ENCODE measurements around the gene AK2. TPM values are rescaled to one million over a fixed set of nuclear protein-coding genes. Genes with fewer than 3 reads are reported as not detected.

The AK2 gene
- polyA plus RNA-seq, 1 donor = 192 TPM

DNA sequence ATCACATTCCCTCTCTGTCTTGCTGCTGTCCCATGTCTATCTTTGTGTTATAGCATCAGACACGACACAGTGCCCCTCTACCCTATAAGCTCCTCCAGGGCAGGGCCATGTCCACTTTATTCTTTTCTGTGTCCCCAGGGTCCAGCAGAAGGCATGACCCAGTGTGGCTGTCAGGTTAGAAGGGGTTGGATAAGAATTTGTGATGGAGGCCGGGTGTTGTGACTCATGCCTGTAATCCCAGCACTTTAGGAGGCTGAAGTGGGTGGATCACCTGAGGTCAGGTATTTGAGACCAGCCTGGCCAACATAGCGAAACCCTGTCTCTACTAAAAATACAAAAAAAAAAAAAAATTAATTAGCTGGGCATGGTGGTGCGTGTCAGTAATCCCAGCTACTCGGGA lies 45.8 kb downstream of the AK2 start:
- no CpG with 5 or more reads among the region's 5 CpGs for WGBS (ENCODE audit: insufficient coverage, low lambda C conversion rate)
- peaks cover 16% of the 10 kb centered on the region for H3K4me1 ChIP-seq (ENCODE audit: control insufficient read depth, insufficient read depth, low read length)
- H3K27me3 ChIP-seq (ENCODE audit: control insufficient read depth, insufficient read depth, low read length) = no peaks in the 10 kb centered on the region
- no peak for DNase-seq
- no peak overlapping the region for H3K27ac ChIP-seq (ENCODE audit: low read length)
- no peaks in the 10 kb centered on the region for H3K36me3 ChIP-seq (ENCODE audit: control insufficient read depth, insufficient read depth, low read length)
- no peaks in the 10 kb centered on the region for H3K9me3 ChIP-seq (ENCODE audit: control insufficient read depth, low read depth, low read length)
- no peak overlapping the region for H3K4me3 ChIP-seq (ENCODE audit: low read length)

DNA sequence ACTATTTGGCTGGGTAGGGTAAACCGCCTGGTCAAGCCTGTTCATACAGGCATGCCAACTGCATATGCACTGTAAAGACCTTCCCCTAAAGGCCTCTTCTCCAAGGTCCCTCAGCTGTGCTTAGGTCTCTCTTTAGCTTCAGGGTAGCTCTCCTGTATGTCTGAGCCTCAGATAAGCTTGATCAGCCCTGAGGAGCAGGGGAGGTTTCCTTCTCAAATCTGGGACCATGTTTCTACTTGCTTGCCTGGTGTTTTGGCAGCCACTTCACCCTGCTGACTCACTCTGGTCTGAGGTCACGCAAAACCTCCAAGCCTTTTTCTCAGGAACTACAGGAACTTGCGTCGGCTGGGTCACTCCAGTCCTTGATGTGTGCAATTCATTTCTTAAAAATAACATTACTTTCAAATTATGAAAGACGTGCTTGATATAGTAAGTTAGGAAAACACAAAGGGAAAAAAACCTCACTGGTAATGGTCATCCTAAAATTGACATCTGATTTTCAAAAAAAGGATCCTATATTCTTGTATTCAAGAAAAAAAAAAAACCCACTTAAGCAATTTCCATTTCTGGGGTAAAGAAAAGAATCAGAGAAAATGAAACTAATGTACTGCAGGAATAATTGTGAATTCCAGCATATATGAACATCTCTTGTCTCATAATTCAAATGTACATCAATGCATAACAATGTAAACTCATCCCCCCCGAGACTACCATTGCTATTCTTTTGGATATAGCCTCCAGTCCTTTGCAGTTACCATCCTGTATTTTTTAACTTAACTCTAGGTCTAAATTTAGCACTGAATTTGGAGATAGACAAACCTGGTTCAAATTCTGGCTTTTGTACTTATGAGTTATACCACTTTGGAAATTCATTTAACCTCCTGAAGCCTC lies 47.3 kb downstream of the AK2 start:
- H3K27me3 ChIP-seq (ENCODE audit: control insufficient read depth, insufficient read depth, low read length) = no peaks in the 10 kb centered on the region
- peaks cover 16% of the 10 kb centered on the region for H3K4me1 ChIP-seq (ENCODE audit: control insufficient read depth, insufficient read depth, low read length)
- H3K27ac ChIP-seq (ENCODE audit: low read length) = no peak overlapping the region
- H3K4me3 ChIP-seq (ENCODE audit: low read length) = no peak overlapping the region
- H3K36me3 ChIP-seq (ENCODE audit: control insufficient read depth, insufficient read depth, low read length) = no peaks in the 10 kb centered on the region
- WGBS (ENCODE audit: insufficient coverage, low lambda C conversion rate) = no CpG with 5 or more reads among the region's 6 CpGs
- DNase-seq = no peak
- H3K9me3 ChIP-seq (ENCODE audit: control insufficient read depth, low read depth, low read length) = no peaks in the 10 kb centered on the region

DNA sequence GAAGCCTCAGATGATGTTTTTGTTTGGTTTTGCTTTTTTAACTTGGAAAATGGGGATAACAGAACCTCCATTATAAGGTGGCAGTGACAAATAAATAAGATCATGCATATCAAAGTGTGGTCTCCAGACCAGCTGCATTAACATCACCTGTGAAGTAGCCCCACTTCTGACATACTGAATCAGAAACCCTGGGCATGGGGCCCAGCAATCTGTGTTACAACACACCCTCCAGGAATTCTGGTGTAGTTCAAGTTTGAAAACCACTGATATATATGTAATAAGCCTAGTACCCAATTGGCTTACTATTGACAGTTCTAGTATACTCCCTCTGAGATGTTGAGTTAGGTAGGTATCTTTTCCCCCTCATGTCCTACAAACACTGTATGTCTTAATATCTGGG lies 48.0 kb downstream of the AK2 start:
- Histone ChIP-seq H3K36me3 (ENCODE audit: control insufficient read depth, insufficient read depth, low read length) (no peaks in the 10 kb centered on the region), H3K4me1 (ENCODE audit: control insufficient read depth, insufficient read depth, low read length) (peaks cover 16% of the 10 kb centered on the region), H3K27me3 (ENCODE audit: control insufficient read depth, insufficient read depth, low read length) (no peaks in the 10 kb centered on the region), H3K27ac (ENCODE audit: low read length) (no peak overlapping the region), H3K9me3 (ENCODE audit: control insufficient read depth, low read depth, low read length) (no peaks in the 10 kb centered on the region), H3K4me3 (ENCODE audit: low read length) (no peak overlapping the region)
- DNase-seq = no peak

- no peak overlapping the region for H3K27ac ChIP-seq (ENCODE audit: low read length)
- H3K9me3 ChIP-seq (ENCODE audit: control insufficient read depth, low read depth, low read length) = no peaks in the 10 kb centered on the region
- peaks cover 12% of the 10 kb centered on the region for H3K4me1 ChIP-seq (ENCODE audit: control insufficient read depth, insufficient read depth, low read length)
- WGBS (ENCODE audit: insufficient coverage, low lambda C conversion rate) = no CpG with 5 or more reads among the region's 1 CpG
- DNase-seq = no peak
- no peaks in the 10 kb centered on the region for H3K27me3 ChIP-seq (ENCODE audit: control insufficient read depth, insufficient read depth, low read length)
- no peaks in the 10 kb centered on the region for H3K36me3 ChIP-seq (ENCODE audit: control insufficient read depth, insufficient read depth, low read length)
- no peak overlapping the region for H3K4me3 ChIP-seq (ENCODE audit: low read length)
Measured at GRCh38 chr1:32985226-32985625, 51.5 kb downstream of the AK2 start.

DNA sequence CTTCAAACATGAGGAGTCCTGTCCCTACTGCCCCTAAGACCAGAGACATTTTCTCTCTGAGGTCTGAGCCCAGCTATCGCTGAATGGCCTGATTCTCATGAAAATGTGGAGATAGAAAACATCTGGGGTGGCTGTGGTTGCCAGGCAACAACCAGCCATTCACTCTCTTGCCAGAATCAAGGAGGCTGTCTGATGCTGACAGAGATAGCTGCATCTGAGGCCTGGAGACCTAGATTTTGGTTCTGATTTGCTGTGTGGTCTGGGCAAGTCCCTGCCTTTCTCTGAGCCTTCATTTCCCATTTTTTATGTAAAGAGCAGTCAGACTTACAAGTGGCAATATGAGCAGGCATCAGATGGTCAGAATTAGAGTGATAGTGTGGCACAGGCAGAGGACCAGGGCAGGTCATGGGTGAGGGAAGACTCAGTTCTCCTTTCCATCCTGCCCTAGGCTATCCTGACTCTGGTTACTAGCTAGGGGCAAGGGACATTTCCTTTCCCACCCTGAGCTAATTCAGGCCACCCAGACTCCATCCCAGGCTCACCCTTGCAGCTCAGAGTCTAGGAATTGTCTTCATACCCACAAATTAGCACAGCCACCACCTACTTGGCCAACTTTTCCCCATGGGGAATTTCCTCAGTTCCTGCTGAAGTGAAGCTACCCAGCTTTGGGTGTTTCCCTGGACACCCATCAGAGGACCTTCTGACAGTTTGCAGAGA lies 52.1 kb downstream of the AK2 start:
- Histone ChIP-seq H3K4me1 (ENCODE audit: control insufficient read depth, insufficient read depth, low read length) (peaks cover 12% of the 10 kb centered on the region), H3K4me3 (ENCODE audit: low read length) (no peak overlapping the region), H3K27ac (ENCODE audit: low read length) (no peak overlapping the region)

GRCh38 chr1:32984090-32984454 lies 52.6 kb downstream of the AK2 start:
- peaks cover 12% of the 10 kb centered on the region for H3K4me1 ChIP-seq (ENCODE audit: control insufficient read depth, insufficient read depth, low read length)
- H3K27me3 ChIP-seq (ENCODE audit: control insufficient read depth, insufficient read depth, low read length) = no peaks in the 10 kb centered on the region
- no peaks in the 10 kb centered on the region for H3K9me3 ChIP-seq (ENCODE audit: control insufficient read depth, low read depth, low read length)
- no peak for DNase-seq
- no CpG with 5 or more reads among the region's 4 CpGs for WGBS (ENCODE audit: insufficient coverage, low lambda C conversion rate)
- H3K36me3 ChIP-seq (ENCODE audit: control insufficient read depth, insufficient read depth, low read length) = no peaks in the 10 kb centered on the region
- no peak overlapping the region for H3K4me3 ChIP-seq (ENCODE audit: low read length)
- no peak overlapping the region for H3K27ac ChIP-seq (ENCODE audit: low read length)

More for the DNA sequence above, 52.1 kb downstream of the AK2 start:
- H3K9me3 ChIP-seq (ENCODE audit: control insufficient read depth, low read depth, low read length) = no peaks in the 10 kb centered on the region
- WGBS (ENCODE audit: insufficient coverage, low lambda C conversion rate) = no CpG with 5 or more reads among the region's 1 CpG
- no peak for DNase-seq
- H3K36me3 ChIP-seq (ENCODE audit: control insufficient read depth, insufficient read depth, low read length) = no peaks in the 10 kb centered on the region
- no peaks in the 10 kb centered on the region for H3K27me3 ChIP-seq (ENCODE audit: control insufficient read depth, insufficient read depth, low read length)

DNA sequence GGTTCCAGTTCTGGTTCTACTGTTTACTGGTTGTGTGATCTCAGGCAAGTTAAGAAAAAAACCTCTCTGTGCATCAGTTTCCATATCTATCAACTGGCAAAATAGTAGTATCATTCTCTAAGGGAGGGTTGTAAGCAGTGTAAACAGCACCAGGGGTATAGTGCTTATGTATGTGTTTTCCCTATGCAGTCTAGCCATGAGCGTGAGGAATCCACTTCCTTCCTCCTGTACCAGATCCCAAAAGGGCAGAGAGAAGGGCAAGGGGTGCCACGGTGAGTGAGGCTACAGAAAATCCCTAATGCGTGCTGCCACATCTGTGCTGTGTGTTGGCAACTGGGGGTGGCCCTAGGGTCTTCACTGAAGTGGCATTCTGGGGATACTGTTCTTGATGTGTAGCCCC lies 53.7 kb downstream of the AK2 start:
- H3K4me3 ChIP-seq (ENCODE audit: low read length) = no peak overlapping the region
- no peaks in the 10 kb centered on the region for H3K36me3 ChIP-seq (ENCODE audit: control insufficient read depth, insufficient read depth, low read length)
- H3K4me1 ChIP-seq (ENCODE audit: control insufficient read depth, insufficient read depth, low read length) = peaks cover 12% of the 10 kb centered on the region
- H3K27me3 ChIP-seq (ENCODE audit: control insufficient read depth, insufficient read depth, low read length) = no peaks in the 10 kb centered on the region
- H3K9me3 ChIP-seq (ENCODE audit: control insufficient read depth, low read depth, low read length) = no peaks in the 10 kb centered on the region
- no peak for DNase-seq
- WGBS (ENCODE audit: insufficient coverage, low lambda C conversion rate) = no CpG with 5 or more reads among the region's 3 CpGs
- no peak overlapping the region for H3K27ac ChIP-seq (ENCODE audit: low read length)

DNA sequence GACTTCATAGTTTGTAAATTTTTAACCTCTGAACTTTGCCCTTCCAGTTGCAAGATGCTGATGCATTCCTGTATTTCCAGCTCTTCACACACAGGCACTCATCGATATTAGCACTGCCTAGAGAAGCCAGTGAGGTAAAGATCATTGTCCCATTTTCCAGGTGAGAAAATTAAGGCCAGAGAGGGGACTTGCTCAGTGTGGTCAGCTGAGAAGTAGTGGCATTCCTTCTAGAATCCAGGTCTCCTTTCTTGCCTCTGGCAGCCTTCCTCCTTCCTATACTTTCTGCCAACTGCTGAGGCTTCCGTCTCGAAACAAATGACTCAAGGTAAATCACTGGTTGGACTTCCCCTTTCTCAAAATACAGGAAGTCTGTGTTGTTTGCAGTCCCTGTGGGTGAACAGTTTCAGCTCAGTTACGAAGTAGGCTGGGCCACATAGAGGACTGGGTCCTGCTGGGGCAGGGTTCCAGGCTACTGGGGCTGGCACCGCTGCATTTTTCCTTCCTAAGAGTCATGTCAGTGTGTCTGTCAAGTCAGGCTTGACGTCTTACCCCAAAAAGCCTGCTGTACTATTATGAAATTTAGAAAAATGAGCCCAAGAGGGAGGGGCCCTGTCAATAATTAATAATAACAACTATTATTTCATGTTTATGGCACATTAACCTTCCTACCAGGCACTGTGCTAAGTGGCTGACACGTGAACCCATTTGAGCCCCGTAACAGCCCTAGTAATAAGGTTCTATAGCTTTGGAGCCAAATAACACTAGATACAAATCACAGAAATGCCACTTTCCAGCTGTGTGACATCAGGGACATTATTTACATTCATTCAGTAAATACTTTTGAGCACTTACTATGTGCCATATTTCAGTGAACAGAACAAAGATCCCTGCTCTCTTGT lies 55.4 kb downstream of the AK2 start:
- 40% methylated on average over 2 of the region's 8 CpGs for WGBS (ENCODE audit: insufficient coverage, low lambda C conversion rate)
- H3K4me1 ChIP-seq (ENCODE audit: control insufficient read depth, insufficient read depth, low read length) = peaks cover 12% of the 10 kb centered on the region

DNA sequence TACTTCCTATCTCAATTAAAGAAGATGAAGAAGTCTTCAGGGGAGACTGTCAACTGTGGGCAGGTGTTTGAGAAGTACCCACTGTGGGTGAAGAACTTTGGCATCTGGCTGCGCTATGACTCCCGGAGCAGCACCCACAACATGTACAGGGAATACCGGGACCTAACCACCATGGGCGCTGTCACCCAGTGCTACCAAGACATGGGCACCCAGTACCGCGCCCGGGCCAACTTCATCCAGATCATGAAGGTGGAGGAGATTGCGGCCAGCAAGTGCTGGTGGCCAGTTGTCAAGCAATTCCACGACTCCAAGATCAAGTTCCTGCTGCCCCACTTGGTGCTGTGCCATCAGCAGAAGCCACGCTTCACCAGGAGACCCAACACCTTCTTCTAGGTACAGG lies 56.6 kb downstream of the AK2 start:
- DNase-seq = no peak
- no peaks in the 10 kb centered on the region for H3K36me3 ChIP-seq (ENCODE audit: control insufficient read depth, insufficient read depth, low read length)

More for the DNA sequence above, 55.4 kb downstream of the AK2 start:
- Histone ChIP-seq H3K4me3 (ENCODE audit: low read length) (no peak overlapping the region), H3K27me3 (ENCODE audit: control insufficient read depth, insufficient read depth, low read length) (no peaks in the 10 kb centered on the region), H3K36me3 (ENCODE audit: control insufficient read depth, insufficient read depth, low read length) (no peaks in the 10 kb centered on the region), H3K27ac (ENCODE audit: low read length) (peak overlapping the region; percentile 53), H3K9me3 (ENCODE audit: control insufficient read depth, low read depth, low read length) (no peaks in the 10 kb centered on the region)
- DNase-seq = peak in 1 of 2 donors; percentile 66

GRCh38 chr1:32978854-32979253 lies 57.8 kb downstream of the AK2 start:
- H3K27me3 ChIP-seq (ENCODE audit: control insufficient read depth, insufficient read depth, low read length) = no peaks in the 10 kb centered on the region
- DNase-seq = no peak
- no peaks in the 10 kb centered on the region for H3K36me3 ChIP-seq (ENCODE audit: control insufficient read depth, insufficient read depth, low read length)
- H3K9me3 ChIP-seq (ENCODE audit: control insufficient read depth, low read depth, low read length) = peaks cover 8% of the 10 kb centered on the region
- WGBS (ENCODE audit: insufficient coverage, low lambda C conversion rate) = no CpG with 5 or more reads among the region's 4 CpGs
- H3K4me1 ChIP-seq (ENCODE audit: control insufficient read depth, insufficient read depth, low read length) = peaks cover 12% of the 10 kb centered on the region
- H3K27ac ChIP-seq (ENCODE audit: low read length) = no peak overlapping the region
- no peak overlapping the region for H3K4me3 ChIP-seq (ENCODE audit: low read length)

More for the DNA sequence above, 56.6 kb downstream of the AK2 start:
- peaks cover 7% of the 10 kb centered on the region for H3K9me3 ChIP-seq (ENCODE audit: control insufficient read depth, low read depth, low read length)
- peaks cover 12% of the 10 kb centered on the region for H3K4me1 ChIP-seq (ENCODE audit: control insufficient read depth, insufficient read depth, low read length)
- H3K27ac ChIP-seq (ENCODE audit: low read length) = no peak overlapping the region
- no peak overlapping the region for H3K4me3 ChIP-seq (ENCODE audit: low read length)
- no CpG with 5 or more reads among the region's 10 CpGs for WGBS (ENCODE audit: insufficient coverage, low lambda C conversion rate)
- H3K27me3 ChIP-seq (ENCODE audit: control insufficient read depth, insufficient read depth, low read length) = no peaks in the 10 kb centered on the region
